GM18861 (cell line): ENCODE data around the gene MBD3.

Experiments used
- ATAC-seq: cut with Tn5 transposase; IDR thresholded peaks from one replicate; pipeline ENCODE4 v1.9.1; 2021; ENCODE audit not compliant: unreplicated experiment

MBD3 gene

DNA sequence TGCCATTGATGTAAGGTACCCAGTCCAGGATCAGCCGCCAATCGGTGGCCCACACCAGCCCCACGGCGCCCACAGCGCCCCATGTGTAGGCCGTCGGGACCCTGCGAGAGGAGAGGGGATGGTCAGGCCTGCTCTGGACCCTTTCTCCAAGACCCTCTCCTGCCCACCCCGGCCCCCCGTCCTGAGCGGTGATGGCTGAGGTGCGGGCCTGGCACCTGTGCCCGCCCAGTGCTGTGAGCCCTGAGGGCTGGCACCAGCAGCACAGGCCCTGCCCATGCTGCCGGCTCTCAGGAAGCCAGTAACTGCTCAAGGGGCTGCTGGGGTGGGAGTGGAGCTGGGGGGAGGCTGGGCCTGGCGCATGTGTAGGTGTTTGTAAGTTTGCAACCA lies 6.8 kb upstream of the MBD3 start:
- no peak for ATAC-seq

DNA sequence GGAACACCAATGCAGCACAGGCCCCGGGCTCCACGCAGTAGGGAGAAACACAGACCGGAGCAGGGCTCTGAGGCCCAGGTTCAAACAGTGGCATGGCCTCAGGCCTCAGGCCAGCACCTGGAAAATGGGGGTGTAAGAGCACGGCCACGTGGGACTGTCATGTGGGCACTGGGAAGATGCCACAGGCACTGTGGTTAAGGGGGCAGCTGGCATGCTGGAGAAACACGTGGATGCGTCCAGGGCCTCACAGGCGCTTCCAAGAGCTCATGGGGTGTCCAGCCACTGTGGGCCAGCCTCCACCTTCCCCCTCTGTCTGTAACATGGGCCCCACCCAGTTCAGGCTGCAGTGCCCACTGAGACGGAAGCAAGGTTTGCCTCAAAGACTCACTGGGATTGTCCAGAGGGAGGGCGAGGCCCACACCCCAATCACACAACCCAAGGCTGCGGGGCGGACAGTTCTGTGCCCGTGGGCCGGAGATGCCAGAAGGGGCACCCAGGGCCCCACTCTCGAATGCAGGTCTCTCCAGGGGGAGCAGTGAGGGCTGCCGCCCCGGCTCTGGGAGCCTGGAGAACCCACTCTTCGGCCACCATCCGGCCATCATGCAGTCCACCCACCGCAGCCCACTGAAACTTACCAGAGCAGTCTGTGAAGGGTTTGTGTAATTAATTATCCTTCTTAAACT lies 6.3 kb upstream of the MBD3 start:
- no peak for ATAC-seq

DNA sequence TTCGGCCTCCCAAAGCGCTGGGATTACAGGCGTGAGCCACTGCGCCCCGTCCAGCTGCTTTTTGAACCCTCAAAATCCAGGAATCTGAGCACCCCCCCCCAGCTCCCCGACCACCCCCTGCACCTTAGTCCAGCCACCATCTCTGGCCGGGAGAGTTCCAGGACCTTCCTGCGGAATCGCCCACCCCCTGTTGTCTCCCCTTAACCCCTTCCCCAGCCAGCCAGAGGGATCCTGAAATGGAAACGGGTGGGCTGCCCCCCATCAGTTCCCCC lies 772 bp upstream of the MBD3 start:
- ATAC-seq = no peak

DNA sequence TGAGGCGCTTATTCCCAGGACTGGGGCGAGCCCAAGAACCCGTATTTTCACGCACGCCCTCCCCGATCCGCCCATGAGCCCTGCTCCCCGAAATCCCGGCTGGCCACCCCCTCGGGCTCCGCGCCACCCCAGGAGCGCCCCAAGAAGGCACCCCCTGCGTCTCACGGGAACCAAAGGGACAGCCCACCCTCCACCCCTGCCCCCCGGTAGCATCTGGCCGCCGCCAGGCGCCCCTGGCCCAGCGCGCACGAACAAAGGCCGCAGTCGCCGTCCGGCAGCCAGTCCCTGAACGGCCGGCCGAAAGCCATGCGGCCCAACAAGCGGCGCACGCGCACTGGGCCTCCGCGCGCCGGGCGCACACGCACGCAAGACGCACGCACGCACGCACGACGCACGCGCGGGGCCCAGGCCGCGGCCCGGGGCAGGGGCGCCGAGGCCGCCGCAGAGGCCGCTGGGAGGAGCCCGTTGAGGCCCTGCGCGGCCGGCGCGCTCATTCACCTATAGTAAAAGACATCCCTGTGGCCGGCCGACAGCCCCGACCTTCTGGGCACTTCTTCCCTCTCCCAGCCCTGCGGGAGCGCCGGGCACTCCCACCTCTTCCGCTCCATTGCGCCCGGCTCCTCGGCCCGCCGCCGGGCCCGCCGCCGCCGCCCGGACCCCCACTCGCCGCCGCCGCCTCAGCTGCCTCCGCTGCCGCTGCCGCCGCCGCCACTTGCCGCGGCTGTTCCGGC lies 476 bp downstream of the MBD3 start:
- peak; percentile 57 for ATAC-seq

DNA sequence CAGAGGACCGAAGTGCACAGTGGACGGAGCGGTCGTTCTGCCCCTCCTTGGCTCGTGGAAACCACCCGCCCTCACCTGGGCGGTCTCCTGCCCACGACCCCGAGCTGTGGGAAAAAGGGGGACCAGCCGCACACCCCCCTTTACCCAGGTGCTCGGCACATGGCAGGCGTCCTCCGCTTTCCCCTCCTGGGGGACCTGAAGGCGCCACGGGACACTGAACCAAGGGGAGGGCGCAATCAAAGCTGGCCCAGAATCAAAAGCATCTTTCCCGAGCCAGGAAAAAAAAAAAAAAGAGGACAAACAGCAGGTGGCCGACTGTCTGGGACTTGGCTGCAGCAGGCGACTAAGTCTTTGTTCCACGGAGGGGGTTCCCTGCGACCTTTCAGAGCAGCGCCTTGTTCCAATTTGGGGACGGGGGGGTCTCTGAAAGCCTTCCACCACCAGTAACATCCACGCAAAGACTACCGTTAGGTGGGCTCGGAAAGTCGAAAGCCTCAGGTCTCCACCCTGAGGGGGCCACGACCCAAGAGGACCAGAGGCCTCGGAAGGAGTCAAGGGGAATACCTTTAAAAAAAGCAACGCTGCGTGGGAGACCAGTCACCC lies 1.1 kb downstream of the MBD3 start:
- ATAC-seq = no peak

DNA sequence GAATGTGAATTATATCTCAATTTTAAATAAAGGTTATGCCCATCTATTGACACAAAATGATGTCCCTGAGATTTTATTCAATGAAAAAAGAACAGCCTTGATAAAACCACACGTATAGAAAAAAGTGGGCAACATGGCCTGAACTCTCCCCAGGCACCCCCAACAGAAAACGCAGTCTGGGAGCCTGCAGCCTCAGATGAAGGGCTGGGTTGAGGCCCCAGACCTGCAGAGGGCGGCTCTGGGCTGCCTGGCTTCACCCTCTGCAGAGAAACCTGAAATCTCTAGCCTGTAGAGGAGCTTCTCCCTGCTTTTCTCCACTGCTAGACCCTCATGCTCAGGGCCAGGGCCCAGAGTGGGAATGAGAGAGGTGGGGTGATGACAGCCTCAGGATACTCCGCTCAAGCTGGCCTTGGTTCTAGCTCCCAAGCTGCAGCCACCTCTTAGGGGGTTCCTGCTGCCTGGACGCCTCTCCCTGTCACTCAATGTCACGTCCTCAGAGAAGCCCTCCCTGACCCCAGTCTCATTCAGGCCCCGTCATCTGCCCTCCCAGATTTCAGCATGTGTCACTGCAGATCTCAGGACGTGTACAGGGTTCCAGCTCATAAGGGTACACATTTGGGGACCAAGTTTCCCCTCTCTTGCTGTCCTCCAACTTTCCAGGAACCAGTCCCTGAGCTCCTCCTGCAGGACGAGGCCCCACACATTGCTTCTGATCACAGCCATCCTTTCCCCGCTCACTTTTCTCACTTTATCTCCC lies 1.8 kb downstream of the MBD3 start:
- no peak for ATAC-seq

DNA sequence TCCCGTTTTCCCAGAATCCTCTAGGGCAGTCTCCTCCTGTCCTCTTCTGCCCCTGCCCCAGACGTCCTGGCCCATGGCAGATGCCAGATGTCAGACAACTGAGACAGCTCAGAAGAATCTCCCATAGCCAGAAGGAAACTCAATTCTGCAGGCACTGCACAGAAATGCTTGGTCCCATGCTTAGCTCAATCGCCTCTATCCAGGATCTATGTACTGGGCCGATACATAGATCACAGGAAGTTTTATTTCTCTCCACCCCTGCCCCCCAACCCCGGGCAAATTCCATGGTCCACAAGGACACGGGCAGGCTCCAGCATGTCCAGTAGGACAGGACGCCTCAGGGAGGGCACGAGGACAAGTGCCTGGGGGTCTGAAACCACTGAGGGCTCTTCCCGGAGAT lies 4.8 kb downstream of the MBD3 start:
- no peak for ATAC-seq

DNA sequence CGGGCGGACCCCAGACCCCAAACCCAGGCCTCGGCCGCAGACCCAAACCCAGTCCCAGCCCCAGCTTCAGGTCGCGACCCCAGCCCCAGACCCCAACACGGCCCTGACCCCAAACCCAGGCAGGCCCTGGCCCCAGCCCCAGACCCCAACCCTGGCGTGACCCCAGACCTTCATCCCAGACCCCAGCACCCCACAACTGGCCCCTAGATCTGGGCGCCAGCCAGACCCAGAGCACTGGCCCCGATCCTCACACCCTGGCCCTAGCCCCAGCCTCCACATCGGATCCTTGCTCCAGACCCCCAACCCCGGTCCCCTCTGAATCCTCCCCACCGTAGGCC lies 7.5 kb downstream of the MBD3 start:
- ATAC-seq = no peak

DNA sequence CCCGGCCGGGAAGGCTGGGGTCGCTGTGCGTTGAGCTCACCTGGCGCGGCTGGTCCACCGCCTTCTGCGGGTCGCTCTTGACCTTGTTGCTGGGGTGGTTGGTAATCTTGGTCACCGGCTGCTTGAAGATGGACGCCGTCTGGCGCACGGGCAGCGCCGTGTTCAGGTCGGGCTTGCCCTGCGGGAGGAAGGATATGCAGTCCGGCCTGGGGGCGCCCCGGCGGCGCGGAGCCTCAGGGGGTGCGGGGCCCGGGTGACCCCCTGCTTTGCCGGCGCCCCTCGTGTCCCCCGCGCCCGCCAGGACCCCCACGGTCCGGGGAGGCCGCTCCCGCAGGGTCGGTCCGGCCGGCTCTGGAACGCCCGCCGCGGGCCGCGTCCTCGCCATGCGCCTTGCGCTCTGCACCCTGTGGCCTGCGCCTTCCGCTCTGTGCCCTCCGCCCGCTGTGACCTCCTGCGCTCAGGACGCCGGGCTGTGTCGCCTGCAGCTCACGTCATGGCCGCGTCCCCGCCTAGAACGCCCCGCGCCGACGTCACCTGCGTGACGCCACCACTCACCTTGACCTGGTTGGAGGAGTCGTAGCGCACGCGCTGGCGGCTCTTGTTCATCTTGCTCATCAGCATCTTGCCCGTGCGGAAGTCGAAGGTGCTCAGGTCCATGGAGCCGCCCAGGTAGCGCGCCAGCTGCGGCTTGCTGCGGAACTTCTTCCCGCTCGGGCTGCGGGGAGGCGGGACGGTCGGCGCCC lies 8.0 kb downstream of the MBD3 start:
- ATAC-seq = no peak

DNA sequence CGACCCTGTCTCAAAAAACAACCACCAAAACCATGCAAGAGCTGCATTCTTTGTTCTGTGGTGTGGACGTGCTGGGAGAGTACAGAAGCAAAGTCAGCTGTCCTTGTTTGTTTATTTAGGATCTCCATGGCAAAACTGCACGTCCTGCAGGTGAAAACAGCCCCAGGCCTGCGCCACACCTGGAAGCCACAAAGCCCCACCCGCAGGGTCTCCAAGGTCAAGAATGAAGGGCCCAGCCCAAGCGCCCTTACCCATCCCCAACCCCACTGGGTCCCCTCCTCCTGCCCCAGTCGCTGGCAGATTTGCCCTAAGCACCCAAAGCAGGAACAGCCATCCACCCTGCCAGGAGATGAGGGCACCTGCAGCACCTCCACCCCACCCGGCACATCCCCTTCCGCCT lies 10.5 kb downstream of the MBD3 start:
- no peak for ATAC-seq

DNA sequence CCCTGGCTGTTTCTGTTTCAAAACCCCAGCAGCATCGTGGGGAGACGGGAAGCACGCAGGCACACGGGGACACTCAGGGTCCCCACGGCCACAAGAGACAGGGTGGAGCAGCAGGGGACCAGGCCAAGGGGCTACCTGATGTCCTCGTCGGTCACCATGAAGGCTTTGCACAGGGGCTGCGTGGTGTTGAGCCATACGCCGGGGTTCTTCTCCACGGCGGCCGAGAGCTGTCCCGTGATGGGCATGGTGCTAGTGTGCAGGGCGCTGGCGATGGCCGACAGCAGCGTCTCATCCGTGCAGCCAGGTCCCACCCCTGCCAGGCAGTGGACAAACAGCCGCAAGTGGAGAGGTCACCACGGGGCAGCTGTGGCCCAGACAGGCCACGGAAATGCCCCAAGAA lies 11.7 kb downstream of the MBD3 start:
- ATAC-seq = no peak

DNA sequence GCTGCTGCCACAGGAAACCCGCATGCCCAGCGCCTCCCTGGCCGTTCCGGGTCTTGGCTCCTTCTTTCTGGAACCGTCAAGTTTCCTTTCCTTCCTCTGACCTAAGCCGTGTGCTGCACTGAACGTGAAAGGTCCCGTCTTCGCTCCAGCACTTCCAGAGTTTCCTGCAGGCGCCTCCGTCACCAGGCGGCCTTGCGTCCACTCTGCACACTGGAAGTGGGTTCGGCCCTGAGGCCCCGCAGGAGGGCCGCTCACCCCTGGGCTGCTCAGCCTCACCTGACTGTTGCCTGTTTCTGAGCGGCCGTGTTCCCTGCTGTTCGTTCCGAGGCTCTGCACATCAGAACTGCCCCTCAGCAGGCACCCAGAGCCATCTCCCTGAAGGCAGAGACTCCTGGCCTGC lies 12.3 kb downstream of the MBD3 start:
- ATAC-seq = no peak

DNA sequence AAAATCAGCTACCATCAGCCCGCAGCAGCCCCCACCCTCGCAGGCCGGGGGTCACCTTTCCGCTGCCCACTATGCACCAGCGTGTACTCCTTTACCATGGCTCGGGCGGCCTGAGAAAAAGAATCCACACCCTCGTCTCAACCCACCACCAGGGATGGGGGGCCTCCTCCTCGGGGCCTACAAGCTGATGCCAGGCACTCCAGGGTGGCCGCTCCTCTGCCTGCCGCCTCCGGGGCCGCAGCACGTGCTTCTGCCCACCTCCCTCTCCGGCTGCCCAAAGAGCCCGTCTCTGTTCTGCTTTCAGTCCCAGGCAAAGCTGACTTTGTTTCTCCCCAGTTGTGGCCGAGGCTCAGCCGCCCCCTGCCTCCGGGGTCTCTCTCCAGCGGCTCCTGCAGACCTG lies 13.4 kb downstream of the MBD3 start:
- ATAC-seq = no peak

DNA sequence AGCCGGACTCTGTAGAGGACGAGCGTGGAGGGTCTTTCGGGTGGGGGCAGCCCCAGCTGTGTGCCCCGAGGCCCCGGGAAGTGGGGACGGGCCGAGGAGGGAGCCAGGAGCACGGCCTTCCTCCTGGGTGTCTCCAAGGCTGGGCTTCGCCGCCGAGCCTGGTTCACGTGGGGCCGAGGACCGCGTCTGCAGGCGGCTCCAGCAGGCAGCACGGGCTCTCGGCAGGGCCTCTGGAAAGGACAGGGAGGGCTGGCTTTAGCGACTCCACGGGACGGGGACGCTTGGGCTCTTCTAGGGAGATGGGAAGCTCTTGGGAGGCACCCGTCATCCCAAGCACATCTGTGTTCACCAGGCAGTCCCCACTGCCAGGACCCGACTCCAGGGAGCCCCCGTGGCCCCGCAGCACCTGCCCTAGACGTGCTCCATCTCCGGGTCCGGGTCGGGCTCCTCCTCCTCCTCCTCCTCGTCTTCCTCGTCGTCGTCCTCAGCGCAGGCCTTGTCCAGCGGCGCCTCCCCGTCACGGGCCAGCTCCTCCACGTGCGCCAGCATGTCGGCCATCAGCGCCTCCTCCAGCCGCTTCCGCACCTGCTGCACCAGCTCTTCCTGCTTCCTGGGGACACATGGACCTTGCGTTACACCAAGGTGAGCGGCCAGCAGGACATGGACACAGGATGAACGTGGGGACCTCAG lies 14.6 kb downstream of the MBD3 start:
- no peak for ATAC-seq

DNA sequence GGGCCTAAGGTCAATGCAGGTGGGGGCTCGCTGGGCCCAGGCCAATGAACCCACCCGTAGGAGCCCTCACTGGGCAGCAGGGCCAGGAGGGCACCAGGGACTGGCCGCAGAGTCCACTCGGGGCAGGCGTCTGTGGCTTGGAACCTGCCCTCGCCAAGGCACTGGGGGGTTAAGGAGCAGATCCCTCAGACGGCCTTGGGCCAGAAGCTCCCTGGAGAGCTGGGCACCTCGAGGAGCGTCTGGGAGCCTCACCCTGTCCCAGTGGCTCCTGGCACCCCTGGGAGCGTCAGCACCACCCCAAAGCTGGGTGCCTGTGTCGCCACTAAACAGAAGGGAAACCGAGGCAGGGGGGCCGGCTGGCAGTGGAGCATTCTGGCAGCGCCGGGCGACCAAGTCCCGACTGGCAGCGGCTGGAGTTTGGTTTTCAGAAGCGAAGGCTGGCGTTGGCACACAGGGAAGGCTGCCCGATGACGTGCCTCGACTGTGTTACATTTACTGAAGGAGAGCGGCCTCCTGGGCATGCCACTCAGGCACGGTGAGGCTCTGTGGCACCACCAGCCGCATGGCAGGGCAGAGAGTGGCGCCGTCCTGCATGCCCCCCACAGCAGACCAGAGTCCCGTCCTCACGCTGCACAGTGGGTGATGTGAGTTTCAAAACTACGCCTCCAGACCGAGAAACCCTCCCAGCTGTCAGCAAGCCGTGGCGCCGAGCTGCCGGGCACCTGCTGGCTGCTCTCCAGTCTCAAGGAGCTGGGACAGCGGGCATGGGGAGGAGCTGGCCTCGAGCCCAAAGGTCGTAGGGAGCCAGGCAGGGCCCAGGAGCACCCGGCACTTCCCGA lies 15.4 kb downstream of the MBD3 start:
- no peak for ATAC-seq

DNA sequence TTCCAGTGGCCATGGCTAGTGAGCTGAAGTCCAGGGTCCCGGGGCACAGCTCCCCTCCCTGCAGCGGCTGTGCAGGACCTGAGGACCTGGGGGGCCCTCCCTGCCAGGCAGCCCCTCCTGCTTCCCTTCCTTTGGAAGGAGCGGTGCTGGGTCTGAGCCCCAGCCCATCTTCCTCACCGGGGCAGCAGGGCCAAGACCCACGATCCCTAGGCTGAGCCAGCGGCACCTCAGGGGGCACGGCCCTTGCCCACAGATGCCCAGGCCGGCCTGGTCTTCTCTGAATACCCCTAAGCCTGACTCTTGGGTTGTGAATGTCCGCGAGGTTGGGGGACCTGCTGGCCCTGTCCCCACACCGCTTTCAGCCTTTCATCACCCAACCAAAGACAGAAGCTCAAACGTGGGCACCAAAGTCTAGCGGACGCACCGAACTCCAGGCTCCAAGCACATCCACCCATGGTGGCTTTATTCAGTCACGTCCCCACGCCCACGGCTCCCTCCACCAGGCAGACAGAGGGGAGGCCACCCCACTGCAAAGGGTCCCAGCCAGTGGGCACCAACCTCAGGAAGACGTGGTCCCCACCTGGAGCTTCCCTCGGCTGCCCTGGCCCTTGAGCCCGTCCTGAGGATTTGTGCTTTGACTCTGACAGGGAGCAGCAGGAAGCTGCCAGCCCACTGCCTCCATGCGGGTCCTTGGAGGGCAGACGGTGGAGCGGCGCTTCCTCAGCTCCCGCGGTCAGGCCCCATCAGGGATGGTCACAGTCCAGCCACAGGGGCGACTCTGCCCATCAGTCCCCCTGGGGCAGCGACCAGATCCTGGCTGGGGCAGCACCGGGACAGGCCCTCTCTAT lies 16.2 kb downstream of the MBD3 start:
- no peak for ATAC-seq

DNA sequence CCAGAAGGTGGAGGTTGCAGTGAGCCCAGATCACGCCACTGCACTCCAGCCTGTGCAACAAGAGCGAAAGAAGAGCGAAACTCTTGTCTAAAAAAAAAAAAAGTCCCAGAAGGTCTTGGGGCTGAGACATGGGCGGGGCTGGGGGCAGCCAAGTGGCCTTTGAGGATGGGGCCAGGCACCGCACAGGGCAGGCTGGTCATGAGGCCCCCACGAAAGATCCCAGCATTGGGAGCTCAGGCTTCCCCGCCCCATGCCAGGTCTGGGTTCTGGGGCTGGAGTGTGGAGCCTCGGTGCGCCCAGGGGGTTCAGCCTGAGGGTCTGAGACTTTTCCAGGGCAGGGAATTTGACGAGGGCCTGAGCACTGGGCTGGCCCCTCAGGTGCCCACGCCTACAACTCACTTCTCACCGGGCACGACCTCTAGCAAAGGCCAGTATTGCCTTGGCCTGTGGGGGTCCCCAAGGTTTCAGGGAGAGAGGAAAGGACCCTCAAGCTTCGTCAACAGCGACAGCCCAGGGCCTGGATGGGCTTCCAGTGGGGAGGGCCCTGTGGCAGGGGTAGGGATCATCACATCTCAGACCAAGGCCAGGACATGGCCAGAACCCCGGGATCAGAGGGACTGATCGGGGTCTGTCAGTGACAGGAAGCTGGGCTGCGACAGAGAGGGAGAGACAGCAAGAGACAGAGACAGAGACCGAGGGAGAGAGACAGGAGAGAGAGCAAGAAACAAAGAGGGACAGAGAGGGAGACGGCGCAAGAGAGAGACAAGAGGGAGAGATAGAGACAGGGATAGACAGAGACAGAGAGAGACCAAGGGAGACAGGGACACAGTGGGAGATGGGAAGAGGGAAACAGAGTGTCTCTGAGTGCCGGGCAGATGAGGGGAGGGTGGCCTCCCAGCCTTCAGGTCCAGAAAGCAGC lies 17.1 kb downstream of the MBD3 start:
- no peak for ATAC-seq
